GM10248 (cell line): ENCODE measurements around the gene PPP1R12C.
A peak's percentile ranks its signal among the peaks of the same experiment; 100 is the strongest.

Experiments used
- CTCF ChIA-PET: fragments of 300-600 bp; sonication (Branson Sonifier 250); formaldehyde crosslinking; extraction: SDS; loops from one replicate; lab custom pipeline; 2021; ENCODE audit warnings: antibody characterized with exemption; lab: Yijun Ruan, JAX
- POLR2A ChIA-PET: fragments of 350-650 bp; sonication (Branson Sonifier 250); formaldehyde crosslinking; extraction: SDS; loops from one replicate; lab custom pipeline; 2020; ENCODE audit warnings: antibody characterized with exemption; lab: Yijun Ruan, JAX
- DNase-seq: peaks from one replicate; pipeline ENCODE4 v3.0.0; 2012; ENCODE audit errors: extremely low spot score
- CTCF ChIP-seq: IDR thresholded peaks from 2 replicates; pipeline ENCODE4 v1.5.1; 2012; ENCODE audit warnings: mild to moderate bottlenecking, low read depth; ENCODE audit errors: extremely low read depth, missing control alignments, control extremely low read depth

Gene PPP1R12C

DNA sequence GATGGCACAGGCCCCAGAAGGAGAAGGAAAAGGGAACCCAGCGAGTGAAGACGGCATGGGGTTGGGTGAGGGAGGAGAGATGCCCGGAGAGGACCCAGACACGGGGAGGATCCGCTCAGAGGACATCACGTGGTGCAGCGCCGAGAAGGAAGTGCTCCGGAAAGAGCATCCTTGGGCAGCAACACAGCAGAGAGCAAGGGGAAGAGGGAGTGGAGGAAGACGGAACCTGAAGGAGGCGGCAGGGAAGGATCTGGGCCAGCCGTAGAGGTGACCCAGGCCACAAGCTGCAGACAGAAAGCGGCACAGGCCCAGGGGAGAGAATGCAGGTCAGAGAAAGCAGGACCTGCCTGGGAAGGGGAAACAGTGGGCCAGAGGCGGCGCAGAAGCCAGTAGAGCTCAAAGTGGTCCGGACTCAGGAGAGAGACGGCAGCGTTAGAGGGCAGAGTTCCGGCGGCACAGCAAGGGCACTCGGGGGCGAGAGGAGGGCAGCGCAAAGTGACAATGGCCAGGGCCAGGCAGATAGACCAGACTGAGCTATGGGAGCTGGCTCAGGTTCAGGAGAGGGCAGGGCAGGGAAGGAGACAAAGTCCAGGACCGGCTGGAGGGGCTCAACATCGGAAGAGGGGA lies 1.1 kb downstream of the PPP1R12C start:
- CTCF ChIA-PET, result interaction anchor here (1.4 to 2.4 kb wide), 2 partner anchors 16 to 28 kb away, joined by 4 to 9 read pairs; no protein-coding TSS in a partner anchor

DNA sequence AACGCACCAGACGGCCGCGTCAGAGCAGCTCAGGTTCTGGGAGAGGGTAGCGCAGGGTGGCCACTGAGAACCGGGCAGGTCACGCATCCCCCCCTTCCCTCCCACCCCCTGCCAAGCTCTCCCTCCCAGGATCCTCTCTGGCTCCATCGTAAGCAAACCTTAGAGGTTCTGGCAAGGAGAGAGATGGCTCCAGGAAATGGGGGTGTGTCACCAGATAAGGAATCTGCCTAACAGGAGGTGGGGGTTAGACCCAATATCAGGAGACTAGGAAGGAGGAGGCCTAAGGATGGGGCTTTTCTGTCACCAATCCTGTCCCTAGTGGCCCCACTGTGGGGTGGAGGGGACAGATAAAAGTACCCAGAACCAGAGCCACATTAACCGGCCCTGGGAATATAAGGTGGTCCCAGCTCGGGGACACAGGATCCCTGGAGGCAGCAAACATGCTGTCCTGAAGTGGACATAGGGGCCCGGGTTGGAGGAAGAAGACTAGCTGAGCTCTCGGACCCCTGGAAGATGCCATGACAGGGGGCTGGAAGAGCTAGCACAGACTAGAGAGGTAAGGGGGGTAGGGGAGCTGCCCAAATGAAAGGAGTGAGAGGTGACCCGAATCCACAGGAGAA lies 1.9 kb downstream of the PPP1R12C start:
- no peak for DNase-seq
- ChIA-PET CTCF (interaction anchor here (1.4 kb wide), 1 partner anchor 28 kb away, joined by 4 read pairs; no protein-coding TSS in a partner anchor), POLR2A (interaction anchor here (0.7 kb wide), 1 partner anchor 374 kb away, joined by 3 read pairs; no protein-coding TSS in a partner anchor)
- no peak for TF ChIP-seq CTCF

More for the DNA sequence above, 1.1 kb downstream of the PPP1R12C start:
- POLR2A ChIA-PET, result interaction anchor here (0.7 to 1.1 kb wide), 2 partner anchors 360 to 373 kb away, joined by 3 read pairs; partner anchors contain the start of gene ZNF628
- peak; percentile 76 for DNase-seq
- no peak for TF ChIP-seq CTCF

DNA sequence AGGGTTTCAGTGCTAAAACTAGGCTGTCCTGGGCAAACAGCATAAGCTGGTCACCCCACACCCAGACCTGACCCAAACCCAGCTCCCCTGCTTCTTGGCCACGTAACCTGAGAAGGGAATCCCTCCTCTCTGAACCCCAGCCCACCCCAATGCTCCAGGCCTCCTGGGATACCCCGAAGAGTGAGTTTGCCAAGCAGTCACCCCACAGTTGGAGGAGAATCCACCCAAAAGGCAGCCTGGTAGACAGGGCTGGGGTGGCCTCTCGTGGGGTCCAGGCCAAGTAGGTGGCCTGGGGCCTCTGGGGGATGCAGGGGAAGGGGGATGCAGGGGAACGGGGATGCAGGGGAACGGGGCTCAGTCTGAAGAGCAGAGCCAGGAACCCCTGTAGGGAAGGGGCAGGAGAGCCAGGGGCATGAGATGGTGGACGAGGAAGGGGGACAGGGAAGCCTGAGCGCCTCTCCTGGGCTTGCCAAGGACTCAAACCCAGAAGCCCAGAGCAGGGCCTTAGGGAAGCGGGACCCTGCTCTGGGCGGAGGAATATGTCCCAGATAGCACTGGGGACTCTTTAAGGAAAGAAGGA lies 2.8 kb downstream of the PPP1R12C start:
- DNase-seq, result no peak
- CTCF ChIA-PET, result no interaction called here
- no peak for TF ChIP-seq CTCF
- POLR2A ChIA-PET, result no interaction called here

DNA sequence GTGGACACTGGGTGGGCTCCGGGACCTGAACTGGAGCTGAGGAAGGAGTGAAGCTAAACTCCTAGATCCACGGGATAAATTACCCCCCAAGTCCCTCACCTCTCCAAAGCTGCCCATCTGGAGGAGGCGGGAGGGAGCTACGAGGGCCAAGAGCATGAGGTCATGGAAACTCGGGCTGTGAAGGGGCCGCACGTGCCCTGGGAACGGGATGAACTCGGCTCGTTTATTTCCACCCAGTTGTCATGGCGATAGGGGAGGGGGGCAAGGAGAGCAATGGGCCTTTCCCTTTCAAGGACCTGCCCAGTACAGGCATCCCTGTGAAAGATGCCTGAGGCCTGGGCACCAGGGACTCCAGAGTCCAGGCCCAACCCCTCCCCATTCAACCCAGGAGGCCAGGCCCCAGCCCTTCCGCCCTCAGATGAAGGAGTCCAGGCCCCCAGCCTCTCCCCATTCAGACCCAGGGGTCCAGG lies 3.8 kb downstream of the PPP1R12C start:
- POLR2A ChIA-PET, result interaction anchor here (0.9 kb wide), 1 partner anchor 29 kb away, joined by 3 read pairs; no protein-coding TSS in a partner anchor
- DNase-seq, result no peak
- TF ChIP-seq CTCF, result no peak
- CTCF ChIA-PET, result interaction anchor here (1.5 kb wide), 1 partner anchor 20 kb away, joined by 4 read pairs; no protein-coding TSS in a partner anchor

- POLR2A ChIA-PET, result interaction anchor here (0.9 kb wide), 1 partner anchor 28 kb away, joined by 3 read pairs; no protein-coding TSS in a partner anchor
- CTCF ChIA-PET, result interaction anchor here (1.5 kb wide), 1 partner anchor 20 kb away, joined by 4 read pairs; no protein-coding TSS in a partner anchor
Measured at GRCh38 chr19:55112777-55113569, 4.5 kb downstream of the PPP1R12C start.

More at GRCh38 chr19:55112777-55113569, 4.5 kb downstream of the PPP1R12C start:
- TF ChIP-seq CTCF, result peak; percentile 20
- no peak for DNase-seq
